Fibroblast of pulmonary artery (primary cell): ENCODE measurements around the gene HBA2.
"Not testable (repeated sequence)": the region's sequence is repeated elsewhere in the genome, so short reads cannot be mapped to it uniquely, and the experiment has no call there.

ENCODE experiments used
- DNase-seq: peaks from one replicate; pipeline ENCODE4 v3.0.0-alpha.2; 2010; ENCODE audit warnings: low read depth
- H3K4me3 ChIP-seq: replicated peaks from 2 replicates; pipeline ENCODE4 v1.5.1; 2011; ENCODE audit warnings: low read depth, mild to moderate bottlenecking, control low read depth, low read length, moderate library complexity
- CTCF ChIP-seq: IDR thresholded peaks from 2 replicates; pipeline ENCODE4 v1.5.1; 2011; ENCODE audit warnings: mild to moderate bottlenecking, control low read depth, low read length, inconsistent platforms; ENCODE audit errors: missing control alignments

The HBA2 gene

GRCh38 chr16:172374-172941 lies at the start of gene HBA2:
HBA2 (plus strand) TSS chr16:172876; CDS start chr16:172913, 37 bp downstream.
- DNase-seq, H3K4me3 ChIP-seq: not testable (repeated sequence)

- not testable (repeated sequence) for H3K4me3 ChIP-seq, DNase-seq
Measured at GRCh38 chr16:123558-124350, 48.9 kb upstream of the HBA2 start.

- DNase-seq = no peak
- H3K4me3 ChIP-seq = no peak overlapping the region
- no peak for TF ChIP-seq CTCF
Measured at GRCh38 chr16:125011-125410, 47.7 kb upstream of the HBA2 start.

- no peak for TF ChIP-seq CTCF
- DNase-seq = no peak
- H3K4me3 ChIP-seq = no peak overlapping the region
Measured at GRCh38 chr16:129075-129474, 43.6 kb upstream of the HBA2 start.

- DNase-seq = no peak
- no peak for TF ChIP-seq CTCF
- H3K4me3 ChIP-seq = no peak overlapping the region
Measured at GRCh38 chr16:130533-131173, 42.0 kb upstream of the HBA2 start.

GRCh38 chr16:132120-132519 lies 40.6 kb upstream of the HBA2 start:
- no peak overlapping the region for H3K4me3 ChIP-seq
- no peak for TF ChIP-seq CTCF
- no peak for DNase-seq

- no peak overlapping the region for H3K4me3 ChIP-seq
- DNase-seq = no peak
- TF ChIP-seq CTCF = no peak
Measured at GRCh38 chr16:133716-134115, 39.0 kb upstream of the HBA2 start.

GRCh38 chr16:138049-138417 lies 34.6 kb upstream of the HBA2 start:
- TF ChIP-seq CTCF = no peak
- DNase-seq = no peak
- H3K4me3 ChIP-seq = peak overlapping the region; percentile 76
